ENCODE results near the gene DNAJB14.

Gene DNAJB14

DNA sequence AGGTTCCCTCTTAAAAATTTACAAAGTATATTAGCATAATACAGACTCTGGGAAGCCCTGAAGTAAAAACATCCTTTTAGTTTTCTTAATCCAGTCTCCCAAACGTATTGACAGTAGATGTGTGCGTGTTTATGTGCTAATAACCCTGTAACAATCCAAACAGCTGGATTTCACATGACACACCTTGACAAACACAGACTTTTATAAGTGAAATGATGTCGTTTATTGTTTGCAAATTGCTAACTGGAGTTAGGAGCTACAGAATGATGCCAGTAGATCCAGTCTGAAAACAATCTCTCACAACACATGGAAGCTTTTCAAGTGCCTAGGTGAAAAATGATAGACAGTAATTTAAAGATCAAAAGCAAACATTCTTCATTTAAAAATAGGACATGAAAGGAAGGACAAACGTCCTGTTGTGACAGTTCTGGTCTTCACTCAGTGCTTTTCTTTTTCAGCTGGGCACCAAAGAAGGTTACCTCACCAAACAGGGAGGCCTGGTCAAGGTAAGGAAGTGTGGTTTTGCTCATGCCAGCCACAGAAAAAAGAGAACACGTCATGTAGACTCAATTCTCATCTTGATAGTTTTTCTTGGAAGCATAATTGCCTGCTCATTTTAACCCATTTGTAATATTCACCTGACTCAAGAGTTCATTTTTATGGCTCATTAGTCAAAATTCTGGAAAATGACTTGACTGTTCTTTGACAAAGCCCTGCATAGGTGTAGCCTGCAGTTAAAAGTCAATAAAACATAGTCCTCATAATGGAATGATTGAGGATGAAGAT, 85.1 kb downstream of the DNAJB14 start:
- DNase-seq, result no peak

DNA sequence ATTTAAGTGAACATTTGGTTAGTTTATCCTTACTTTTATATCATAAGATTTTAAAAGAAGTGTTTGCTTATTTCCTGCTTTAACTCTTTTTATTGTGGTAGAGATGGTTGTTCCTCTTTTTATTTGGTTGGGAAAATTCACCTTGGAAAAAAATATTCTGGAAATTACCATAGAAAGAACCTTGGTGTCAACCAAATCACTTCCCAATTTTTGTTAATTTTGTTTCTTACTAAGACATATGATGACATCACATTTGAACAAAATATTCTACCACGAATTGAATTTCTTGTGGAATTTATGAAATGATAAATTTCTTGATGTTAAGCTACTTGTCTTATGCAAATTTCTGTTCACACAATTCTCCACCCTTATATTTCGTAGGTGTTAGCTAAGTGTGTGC, 85.9 kb downstream of the DNAJB14 start:
- no peak for DNase-seq

DNA sequence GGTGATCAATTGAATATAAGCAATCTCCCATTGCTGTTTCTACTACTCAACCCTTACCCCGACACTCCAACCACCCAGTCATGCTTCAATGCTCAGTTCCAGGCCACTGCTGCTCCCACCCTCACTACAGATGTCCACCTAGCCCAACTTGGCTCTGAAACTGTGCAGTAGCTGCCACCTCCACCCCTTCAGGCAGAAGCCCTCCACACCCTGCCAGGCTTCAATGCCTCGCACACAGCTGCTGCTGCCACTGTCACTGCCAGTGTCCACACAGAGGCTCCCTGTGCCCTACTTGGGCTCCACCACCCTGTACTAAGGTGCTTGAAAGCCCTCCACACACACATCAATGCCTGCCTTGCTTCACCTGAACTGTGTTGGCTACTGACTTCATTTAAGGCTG, 86.8 kb downstream of the DNAJB14 start:
- DNase-seq, result no peak

DNA sequence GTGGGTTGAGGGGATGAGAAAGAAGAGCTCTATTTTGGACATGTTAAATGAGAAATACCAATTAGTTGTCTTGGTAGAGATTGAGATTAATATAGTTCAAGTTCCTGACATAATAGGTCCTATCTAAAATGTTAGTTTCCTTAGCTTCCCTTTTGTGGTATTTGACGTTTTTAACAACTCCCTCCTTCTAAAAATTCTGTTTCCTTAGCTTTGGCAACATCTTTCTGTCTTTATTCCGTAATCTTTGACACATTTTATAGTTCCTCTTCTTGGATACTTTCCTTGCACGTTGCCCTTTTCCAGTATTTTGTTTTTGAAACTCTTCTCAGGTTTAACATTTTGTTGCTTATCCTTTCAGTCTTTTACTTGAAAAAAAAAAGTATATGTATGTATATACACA, 89.1 kb downstream of the DNAJB14 start:
- no peak for DNase-seq

DNA sequence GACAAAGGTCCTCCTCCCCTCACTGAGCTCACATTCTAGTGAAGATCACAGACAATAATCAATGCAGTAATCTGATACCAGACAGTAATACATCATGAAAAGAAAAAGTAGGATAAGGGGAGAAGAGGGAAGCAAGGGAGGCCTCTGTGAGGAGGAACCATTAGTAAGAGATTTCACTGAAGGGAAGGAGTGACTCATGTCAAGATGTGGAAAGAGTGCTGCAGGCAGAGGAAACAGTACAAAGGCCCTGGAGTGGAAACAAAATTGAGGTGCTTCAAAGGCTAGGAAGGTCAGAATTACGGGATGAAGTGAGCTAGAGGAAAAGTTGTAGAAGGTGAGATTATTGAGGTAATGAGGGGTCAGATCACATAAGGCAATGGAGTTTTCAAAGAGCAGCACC, 90.3 kb downstream of the DNAJB14 start:
- no peak for DNase-seq

DNA sequence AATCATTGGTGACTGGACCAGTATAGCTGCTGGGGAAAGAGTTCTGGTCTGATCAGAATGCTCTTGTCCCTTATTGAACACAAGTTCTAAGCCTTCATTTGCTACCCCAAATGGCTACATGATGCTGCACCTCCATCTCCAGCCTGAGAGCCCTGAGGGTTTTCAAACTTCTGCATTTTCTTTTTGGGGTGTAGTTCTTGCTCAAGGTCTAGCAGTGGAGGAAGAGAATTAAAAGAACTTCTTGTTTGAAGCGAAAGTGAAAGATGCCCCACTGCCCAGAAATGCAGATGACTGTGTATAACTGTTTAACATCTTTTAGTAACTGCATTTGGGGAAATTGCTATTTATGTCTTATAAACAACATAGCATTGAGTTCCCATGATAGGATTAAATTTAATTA, 90.7 kb downstream of the DNAJB14 start:
- DNase-seq, result no peak

DNA sequence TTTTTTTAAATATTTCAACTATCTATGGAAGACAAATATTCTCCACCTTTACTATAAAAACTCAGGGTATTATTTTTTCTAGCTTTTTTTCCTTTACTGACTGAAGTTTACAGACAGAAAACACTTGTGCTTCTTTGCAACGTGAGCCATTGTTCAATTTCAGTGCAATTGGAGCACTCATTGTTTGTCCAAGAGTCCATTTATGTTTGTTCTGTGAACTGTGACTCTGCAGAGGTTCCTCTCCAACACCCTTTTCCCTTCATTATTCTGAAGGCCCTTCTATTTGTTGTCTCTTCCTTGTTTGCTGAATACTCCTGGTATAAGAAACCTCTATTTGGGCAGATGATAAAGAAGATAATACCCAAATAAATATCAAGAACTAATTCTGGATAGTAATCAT, 92.4 kb downstream of the DNAJB14 start:
- no peak for DNase-seq

DNA sequence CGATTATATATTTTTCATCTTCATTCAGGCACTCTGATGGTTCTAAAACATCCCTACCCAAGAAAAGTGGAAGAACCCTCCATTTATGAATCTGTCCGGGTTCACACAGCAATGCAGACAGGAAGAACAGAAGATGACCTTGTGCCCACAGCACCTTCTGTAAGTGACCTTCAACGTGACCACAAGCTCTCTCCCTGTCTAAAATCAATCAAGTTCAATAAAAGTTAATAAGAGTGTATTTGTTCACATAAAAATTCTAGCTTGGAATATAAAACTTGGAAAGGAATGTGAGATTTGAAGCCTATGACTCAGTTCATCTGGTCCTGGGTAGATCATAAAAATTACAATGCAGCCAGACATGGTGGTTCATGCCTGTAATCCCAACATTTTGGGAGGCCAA, 93.2 kb downstream of the DNAJB14 start:
- no peak for DNase-seq

DNA sequence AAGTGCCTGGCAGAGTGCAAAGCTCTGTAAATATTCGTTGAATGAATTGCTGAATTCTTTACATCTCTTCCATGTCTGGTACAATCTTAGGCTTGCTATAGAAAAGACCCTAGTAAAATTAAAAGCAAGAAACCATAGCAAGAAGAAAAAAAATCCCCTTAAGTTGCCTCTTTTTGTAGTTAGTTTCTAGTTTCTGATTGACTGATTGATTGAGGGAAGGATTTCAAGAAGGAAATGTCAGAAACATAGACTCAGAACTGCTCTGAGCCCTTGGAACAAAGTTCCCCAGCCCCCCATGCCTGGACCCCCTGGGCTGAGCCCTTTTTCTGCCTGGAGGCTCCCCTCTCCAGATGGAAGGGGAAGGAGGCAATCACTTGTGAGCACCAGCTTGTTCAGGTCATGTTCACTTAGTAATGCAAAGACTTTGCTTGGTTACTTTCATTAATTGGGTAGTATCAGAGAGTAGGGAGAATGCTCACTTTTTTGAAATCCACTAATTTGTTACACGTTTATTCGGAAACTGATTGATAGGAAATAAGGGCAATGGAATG, 94.1 kb downstream of the DNAJB14 start:
- no peak for DNase-seq

DNA sequence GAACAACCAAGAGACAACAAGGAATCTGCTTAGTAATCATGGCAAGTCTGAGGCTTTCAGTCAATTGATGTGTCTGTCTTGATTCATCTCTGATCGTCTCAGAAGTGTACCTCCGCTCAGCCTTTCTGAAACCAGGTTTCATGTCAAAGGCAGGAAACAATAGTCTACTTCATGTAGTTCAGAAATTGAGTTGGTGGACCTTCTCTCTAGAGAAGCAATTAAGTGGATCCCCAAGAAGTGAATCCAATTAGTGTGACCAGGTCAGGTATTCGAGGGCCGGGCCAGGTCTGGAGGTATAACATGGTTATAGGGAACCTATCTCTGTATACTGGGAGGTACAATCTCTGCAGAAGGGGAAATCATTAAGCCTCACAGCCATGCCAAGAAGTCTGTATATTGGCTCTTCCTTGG, 97.8 kb downstream of the DNAJB14 start:
- DNase-seq, result no peak

DNA sequence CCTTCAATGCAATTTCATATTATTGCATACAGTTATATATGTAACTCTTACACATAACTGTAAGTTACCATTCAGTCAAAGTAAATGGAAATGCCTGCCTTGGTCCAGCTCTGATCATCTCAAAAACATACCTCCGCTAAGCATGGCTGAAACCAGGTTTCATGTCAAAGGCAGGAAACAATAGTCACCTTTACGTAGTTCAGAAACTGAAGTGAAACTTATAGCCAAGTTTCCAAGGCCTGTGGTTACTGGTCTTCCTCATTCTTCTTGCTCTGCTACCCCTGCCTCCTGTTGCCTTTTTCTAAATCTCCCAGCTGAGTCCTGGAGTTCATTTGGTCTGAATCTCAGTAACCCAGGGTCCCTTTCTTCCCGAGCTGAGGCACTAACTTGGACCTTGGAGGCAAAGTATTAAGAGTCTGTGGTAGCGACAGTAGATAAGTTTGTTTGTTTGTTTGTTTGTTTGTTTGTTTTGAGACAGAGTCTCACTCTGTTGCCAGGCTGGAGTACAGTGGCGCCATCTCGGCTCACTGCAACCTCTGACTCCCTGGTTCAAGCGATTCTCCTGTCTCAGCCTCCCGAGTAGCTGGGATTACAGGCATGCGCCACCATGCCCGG, 98.9 kb downstream of the DNAJB14 start:
- DNase-seq, result no peak

DNA sequence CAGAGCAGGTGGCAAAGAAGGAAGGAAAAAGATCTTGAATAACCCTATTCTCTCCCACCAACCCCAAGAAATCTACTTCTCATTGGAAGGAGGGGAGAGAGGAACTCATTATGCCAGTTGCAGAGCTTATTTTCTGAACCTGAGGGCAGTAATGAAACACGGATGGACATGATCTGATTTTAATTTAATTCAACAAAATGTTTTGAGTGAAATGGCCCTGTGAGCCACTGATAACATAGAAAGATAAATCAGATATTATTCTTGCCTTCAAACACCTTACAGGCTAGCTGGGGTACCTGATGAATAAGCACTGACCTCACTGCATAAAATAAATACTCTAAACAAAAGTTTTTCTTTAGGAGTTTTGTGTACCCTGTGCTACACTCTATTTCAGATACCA, 99.5 kb downstream of the DNAJB14 start:
- no peak for DNase-seq

Data from NCI-H82 (cell line).